ENCODE data around the gene DBP. TPM values are rescaled to one million over a fixed set of nuclear protein-coding genes. Genes with fewer than 3 reads are reported as not detected.

Gene DBP
- polyA plus RNA-seq, 3 donors: 12.8 to 22.3 (median 17.5) TPM

GRCh38 chr19:48615231-48616040, 21.7 kb downstream of the DBP start:
- peaks cover 41% of the 10 kb centered on the region for H4K20me1 ChIP-seq (ENCODE audit: insufficient read depth, low read length)
- H3K4me3 ChIP-seq (replicated peaks in 1 of 3; ENCODE audit: low read depth in 2 of 3, low read length in 3 of 3): no peak overlapping the region
- H3K4me3 Mint-ChIP-seq: no peak overlapping the region
- intact Hi-C loops (cut with micrococcal nuclease): no loop called here
- no peak overlapping the region for H3K9ac ChIP-seq (ENCODE audit: insufficient read depth, low read length, poor library complexity, severe bottlenecking)
- peaks cover 28 to 33% of the 10 kb centered on the region in 2 donors for H3K4me1 ChIP-seq (ENCODE audit: control insufficient read depth in 1 of 2, insufficient read depth in 2 of 2, low read length in 2 of 2)
- no peaks in the 10 kb centered on the region for H3K9me3 ChIP-seq (replicated peaks in 1 of 2; ENCODE audit: control insufficient read depth in 1 of 2, insufficient read depth in 1 of 2, low read length in 2 of 2)
- no peak for DNase-seq
- no peak for TF ChIP-seq CTCF (IDR thresholded peaks at IDR 0.05)
- no peak overlapping the region for H3K4me2 ChIP-seq (replicated peaks; ENCODE audit: extremely low read depth, low read length, poor library complexity, severe bottlenecking)
- peaks cover 30 to 31% of the 10 kb centered on the region in 2 donors for H3K36me3 ChIP-seq (replicated peaks in 1 of 2; ENCODE audit: control insufficient read depth in 1 of 2, insufficient read depth in 2 of 2, low read length in 2 of 2)
- H2AFZ ChIP-seq (ENCODE audit: insufficient read depth, low read depth, low read length, poor library complexity, severe bottlenecking): no peak overlapping the region
- H3K9me3 Mint-ChIP-seq: peaks cover 0 to 3% (median 0%) of the 10 kb centered on the region in 7 donors
- H3K4me1 Mint-ChIP-seq: peaks cover 32% of the 10 kb centered on the region
- H3K27ac Mint-ChIP-seq: peak overlapping the region in 3 of 7 donors; percentile 7 to 72 (median 10)
- peaks cover 0 to 2% (median 0%) of the 10 kb centered on the region in 3 donors for H3K27me3 Mint-ChIP-seq (ENCODE audit: low read depth in 3 of 3)
- H3K27ac ChIP-seq (ENCODE audit: low read depth in 1 of 2, low read length in 2 of 2): no peak overlapping the region
- H3K36me3 Mint-ChIP-seq: peaks cover 27 to 30% of the 10 kb centered on the region in 2 donors
- H3K79me2 ChIP-seq (ENCODE audit: insufficient read depth, low read length): peaks cover 41% of the 10 kb centered on the region
- WGBS (ENCODE audit: insufficient coverage): 92% methylated on average over 5 of the region's 19 CpGs
- H3K27me3 ChIP-seq (ENCODE audit: control insufficient read depth in 2 of 2, insufficient read depth in 2 of 2, low read length in 2 of 2): no peaks in the 10 kb centered on the region

GRCh38 chr19:48614436-48615230, 22.5 kb downstream of the DBP start, which contains the start of gene FAM83E:
Gene FAM83E, minus strand, starts transcription at chr19:48615076. Its CDS starts 1,704 bp downstream, at chr19:48613372.
- no peak for TF ChIP-seq CTCF (IDR thresholded peaks at IDR 0.05)
- Mint-ChIP-seq H3K36me3 (peaks cover 27 to 30% of the 10 kb centered on the region in 2 donors), H3K4me3 (no peak within 1 kb of the TSS), H3K9me3 (peaks cover 0 to 3% (median 0%) of the 10 kb centered on the region in 7 donors), H3K27me3 (ENCODE audit: low read depth in 3 of 3) (peaks cover 0 to 2% (median 2%) of the 10 kb centered on the region in 3 donors), H3K27ac (peak within 1 kb of the TSS in 6 of 7 donors; percentile 3 to 81 (median 48)), H3K4me1 (peaks cover 24% of the 10 kb centered on the region)
- peaks cover 30 to 31% of the 10 kb centered on the region in 2 donors for H3K36me3 ChIP-seq (replicated peaks in 1 of 2; ENCODE audit: control insufficient read depth in 1 of 2, insufficient read depth in 2 of 2, low read length in 2 of 2)
- no peaks in the 10 kb centered on the region for H3K27me3 ChIP-seq (ENCODE audit: control insufficient read depth in 2 of 2, insufficient read depth in 2 of 2, low read length in 2 of 2)
- H3K79me2 ChIP-seq (ENCODE audit: insufficient read depth, low read length): peaks cover 33% of the 10 kb centered on the region
- intact Hi-C loops (cut with micrococcal nuclease): no loop called here
- H3K4me2 ChIP-seq (replicated peaks; ENCODE audit: extremely low read depth, low read length, poor library complexity, severe bottlenecking): no peak within 1 kb of the TSS
- no peak within 1 kb of the TSS for H2AFZ ChIP-seq (ENCODE audit: insufficient read depth, low read depth, low read length, poor library complexity, severe bottlenecking)
- H3K9me3 ChIP-seq (replicated peaks in 1 of 2; ENCODE audit: control insufficient read depth in 1 of 2, insufficient read depth in 1 of 2, low read length in 2 of 2): no peaks in the 10 kb centered on the region
- 84% methylated on average over 17 of the region's 31 CpGs for WGBS (ENCODE audit: insufficient coverage)
- H3K4me3 ChIP-seq (replicated peaks in 1 of 3; ENCODE audit: low read depth in 2 of 3, low read length in 3 of 3): no peak within 1 kb of the TSS
- no peak for DNase-seq
- H3K9ac ChIP-seq (ENCODE audit: insufficient read depth, low read length, poor library complexity, severe bottlenecking): no peak within 1 kb of the TSS
- peaks cover 20 to 25% of the 10 kb centered on the region in 2 donors for H3K4me1 ChIP-seq (ENCODE audit: control insufficient read depth in 1 of 2, insufficient read depth in 2 of 2, low read length in 2 of 2)
- peaks cover 41% of the 10 kb centered on the region for H4K20me1 ChIP-seq (ENCODE audit: insufficient read depth, low read length)
- H3K27ac ChIP-seq (ENCODE audit: low read depth in 1 of 2, low read length in 2 of 2): peak within 1 kb of the TSS in 1 of 2 donors; percentile 14

Measured in CD14-positive monocyte (primary cell).